T-helper 1 cell (primary cell): ENCODE results near the gene HTT.

Experiments used
- DNase-seq, 5 donors: peaks; one replicate each; pipeline ENCODE4 v3.0.0-alpha.2; 2012 to 2020

Gene HTT

GRCh38 chr4:3177905-3178304, 103.4 kb downstream of the HTT start:
- no peak for DNase-seq

- DNase-seq, result no peak
Measured at GRCh38 chr4:3178351-3178750, 103.9 kb downstream of the HTT start.

GRCh38 chr4:3179126-3179706, 104.7 kb downstream of the HTT start:
- no peak for DNase-seq

GRCh38 chr4:3183008-3183407, 108.5 kb downstream of the HTT start:
- DNase-seq, result no peak

GRCh38 chr4:3184725-3185124, 110.2 kb downstream of the HTT start:
- no peak for DNase-seq

GRCh38 chr4:3186609-3187008, 112.1 kb downstream of the HTT start:
- DNase-seq, result no peak

- DNase-seq, result no peak
Measured at GRCh38 chr4:3188118-3188517, 113.6 kb downstream of the HTT start.

- DNase-seq, result no peak
Measured at GRCh38 chr4:3189459-3189858, 115.0 kb downstream of the HTT start.

GRCh38 chr4:3190549-3190948, 116.1 kb downstream of the HTT start:
- no peak for DNase-seq

GRCh38 chr4:3192188-3192587, 117.7 kb downstream of the HTT start:
- DNase-seq, result peak in 1 of 5 donors; percentile 32

GRCh38 chr4:3192827-3193226, 118.3 kb downstream of the HTT start:
- no peak for DNase-seq

- peak in 1 of 5 donors; percentile 41 for DNase-seq
Measured at GRCh38 chr4:3193531-3194203, 119.2 kb downstream of the HTT start.

GRCh38 chr4:3196670-3197359, 122.3 kb downstream of the HTT start:
- DNase-seq, result no peak

GRCh38 chr4:3197366-3198105, 123.1 kb downstream of the HTT start:
- DNase-seq, result no peak

GRCh38 chr4:3198906-3199305, 124.4 kb downstream of the HTT start:
- DNase-seq, result no peak

- DNase-seq, result no peak
Measured at GRCh38 chr4:3199653-3200422, 125.4 kb downstream of the HTT start.

- no peak for DNase-seq
Measured at GRCh38 chr4:3200423-3201090, 126.1 kb downstream of the HTT start.

GRCh38 chr4:3201718-3202702, 127.5 kb downstream of the HTT start:
- peak; percentile 29 to 96 (median 53) for DNase-seq

GRCh38 chr4:3202836-3203820, 128.6 kb downstream of the HTT start:
- peak in 2 of 5 donors; percentile 11 to 71 for DNase-seq
